ENCODE measurements around the gene DARS1. TPM values are rescaled to one million over a fixed set of nuclear protein-coding genes. Genes with fewer than 3 reads are reported as not detected.
A peak's percentile ranks its signal among the peaks of the same experiment; 100 is the strongest.

Gene DARS1
- polyA plus RNA-seq, 6 donors from 2014 or later = 143 to 226 (median 172) TPM

- no peaks in the 10 kb centered on the region for H3K9me3 Mint-ChIP-seq
- H3K4me3 Mint-ChIP-seq = no peak overlapping the region
- H3K27me3 Mint-ChIP-seq = no peaks in the 10 kb centered on the region
- ATAC-seq (ENCODE audit: low read depth in 2 of 2) (no peak), DNase-seq (no peak)
- H3K4me1 Mint-ChIP-seq = peaks cover 22 to 37% (median 27%) of the 10 kb centered on the region in 3 donors
- no peaks in the 10 kb centered on the region for H3K36me3 Mint-ChIP-seq
- no peak overlapping the region for H3K27ac Mint-ChIP-seq
These were observed 27.8 kb upstream of the DARS1 start for GRCh38 chr2:136013136-136013685.

- no peak for DNase-seq
- ATAC-seq (ENCODE audit: low read depth in 2 of 2) = no peak
- Mint-ChIP-seq H3K4me3 (no peak overlapping the region), H3K27me3 (no peaks in the 10 kb centered on the region), H3K36me3 (no peaks in the 10 kb centered on the region), H3K4me1 (peaks cover 29 to 41% (median 35%) of the 10 kb centered on the region in 3 donors), H3K27ac (peak overlapping the region in 1 of 6 donors; percentile 56), H3K9me3 (no peaks in the 10 kb centered on the region)
These were observed 26.9 kb upstream of the DARS1 start for GRCh38 chr2:136012315-136012714.

- ATAC-seq (ENCODE audit: low read depth in 2 of 2) (no peak), DNase-seq (no peak)
- H3K27ac Mint-ChIP-seq = peak overlapping the region; percentile 93 to 99 (median 99)
- no peaks in the 10 kb centered on the region for H3K9me3 Mint-ChIP-seq
- peaks cover 38 to 50% (median 49%) of the 10 kb centered on the region in 3 donors for H3K4me1 Mint-ChIP-seq
- H3K36me3 Mint-ChIP-seq = no peaks in the 10 kb centered on the region
- H3K27me3 Mint-ChIP-seq = no peaks in the 10 kb centered on the region
- H3K4me3 Mint-ChIP-seq = no peak overlapping the region
These were observed 24.7 kb upstream of the DARS1 start for GRCh38 chr2:136010126-136010525.

- no peaks in the 10 kb centered on the region for H3K36me3 Mint-ChIP-seq
- peak overlapping the region; percentile 93 to 99 (median 99) for H3K27ac Mint-ChIP-seq
- peak overlapping the region; percentile 12 to 80 (median 60) for H3K4me3 Mint-ChIP-seq
- no peaks in the 10 kb centered on the region for H3K27me3 Mint-ChIP-seq
- DNase-seq = peak; percentile 86
- ATAC-seq (ENCODE audit: low read depth in 2 of 2) = peak; percentile 97 to 98
- peaks cover 47 to 64% (median 58%) of the 10 kb centered on the region in 3 donors for H3K4me1 Mint-ChIP-seq
- H3K9me3 Mint-ChIP-seq = peaks cover 0 to 5% (median 0%) of the 10 kb centered on the region in 7 donors
These were observed 22.9 kb upstream of the DARS1 start for GRCh38 chr2:136008205-136008865.

GRCh38 chr2:136006658-136007057 is 21.2 kb upstream of the DARS1 start:
- H3K9me3 Mint-ChIP-seq = peaks cover 0 to 5% (median 0%) of the 10 kb centered on the region in 7 donors
- ATAC-seq (ENCODE audit: low read depth in 2 of 2) = no peak
- H3K27ac Mint-ChIP-seq = peak overlapping the region; percentile 70 to 99 (median 97)
- DNase-seq = no peak
- H3K4me1 Mint-ChIP-seq = peaks cover 49 to 68% (median 56%) of the 10 kb centered on the region in 3 donors
- no peaks in the 10 kb centered on the region for H3K27me3 Mint-ChIP-seq
- H3K4me3 Mint-ChIP-seq = no peak overlapping the region
- no peaks in the 10 kb centered on the region for H3K36me3 Mint-ChIP-seq

GRCh38 chr2:136005462-136006196 is 20.2 kb upstream of the DARS1 start:
- DNase-seq = no peak
- H3K9me3 Mint-ChIP-seq = peaks cover 0 to 5% (median 0%) of the 10 kb centered on the region in 7 donors
- no peak for ATAC-seq (ENCODE audit: low read depth in 2 of 2)
- peaks cover 58 to 78% (median 66%) of the 10 kb centered on the region in 3 donors for H3K4me1 Mint-ChIP-seq
- no peaks in the 10 kb centered on the region for H3K36me3 Mint-ChIP-seq
- no peaks in the 10 kb centered on the region for H3K27me3 Mint-ChIP-seq
- no peak overlapping the region for H3K4me3 Mint-ChIP-seq
- H3K27ac Mint-ChIP-seq = peak overlapping the region; percentile 44 to 93 (median 66)

- DNase-seq (no peak), ATAC-seq (ENCODE audit: low read depth in 2 of 2) (no peak)
- Mint-ChIP-seq H3K4me3 (peak overlapping the region in 3 of 8 donors; percentile 16 to 75 (median 27)), H3K27ac (peak overlapping the region in 3 of 6 donors; percentile 42 to 88 (median 62)), H3K27me3 (no peaks in the 10 kb centered on the region), H3K4me1 (peaks cover 59 to 79% (median 69%) of the 10 kb centered on the region in 3 donors), H3K36me3 (no peaks in the 10 kb centered on the region), H3K9me3 (peaks cover 0 to 5% (median 0%) of the 10 kb centered on the region in 7 donors)
These were observed 19.5 kb upstream of the DARS1 start for GRCh38 chr2:136004965-136005364.

GRCh38 chr2:136001131-136001530 is 15.7 kb upstream of the DARS1 start:
- DNase-seq (no peak), ATAC-seq (ENCODE audit: low read depth in 2 of 2) (no peak)
- H3K4me3 Mint-ChIP-seq = peak overlapping the region in 6 of 8 donors; percentile 6 to 75 (median 49)
- H3K27me3 Mint-ChIP-seq = no peaks in the 10 kb centered on the region
- H3K9me3 Mint-ChIP-seq = peaks cover 0 to 5% (median 0%) of the 10 kb centered on the region in 7 donors
- H3K4me1 Mint-ChIP-seq = peaks cover 58 to 81% (median 67%) of the 10 kb centered on the region in 3 donors
- H3K27ac Mint-ChIP-seq = peak overlapping the region; percentile 88 to 96 (median 90)
- H3K36me3 Mint-ChIP-seq = no peaks in the 10 kb centered on the region

GRCh38 chr2:136000502-136000901 is 15.1 kb upstream of the DARS1 start:
- Mint-ChIP-seq H3K36me3 (no peaks in the 10 kb centered on the region), H3K27ac (peak overlapping the region; percentile 88 to 97 (median 92)), H3K4me1 (peaks cover 61 to 80% (median 67%) of the 10 kb centered on the region in 3 donors), H3K27me3 (no peaks in the 10 kb centered on the region), H3K9me3 (peaks cover 0 to 5% (median 0%) of the 10 kb centered on the region in 7 donors), H3K4me3 (peak overlapping the region; percentile 45 to 86 (median 66))
- peak; percentile 49 for DNase-seq
- ATAC-seq (ENCODE audit: low read depth in 2 of 2) = peak; percentile 42 to 49

GRCh38 chr2:135999899-136000298 is 14.5 kb upstream of the DARS1 start:
- no peaks in the 10 kb centered on the region for H3K27me3 Mint-ChIP-seq
- peak overlapping the region in 5 of 8 donors; percentile 53 to 86 (median 70) for H3K4me3 Mint-ChIP-seq
- DNase-seq (no peak), ATAC-seq (ENCODE audit: low read depth in 2 of 2) (no peak)
- peak overlapping the region; percentile 18 to 97 (median 90) for H3K27ac Mint-ChIP-seq
- peaks cover 0 to 5% (median 0%) of the 10 kb centered on the region in 7 donors for H3K9me3 Mint-ChIP-seq
- no peaks in the 10 kb centered on the region for H3K36me3 Mint-ChIP-seq
- H3K4me1 Mint-ChIP-seq = peaks cover 59 to 78% (median 65%) of the 10 kb centered on the region in 3 donors

- H3K4me3 Mint-ChIP-seq = peak overlapping the region in 7 of 8 donors; percentile 69 to 85 (median 78)
- peaks cover 52 to 68% (median 57%) of the 10 kb centered on the region in 3 donors for H3K4me1 Mint-ChIP-seq
These were observed 13.5 kb upstream of the DARS1 start for GRCh38 chr2:135998879-135999278.

GRCh38 chr2:135997380-135997779 is 12.0 kb upstream of the DARS1 start:
- no peaks in the 10 kb centered on the region for H3K9me3 Mint-ChIP-seq
- peak overlapping the region; percentile 87 to 98 (median 94) for H3K27ac Mint-ChIP-seq
- peak; percentile 58 for DNase-seq
- ATAC-seq (ENCODE audit: low read depth in 2 of 2) = peak; percentile 90 to 95
- no peaks in the 10 kb centered on the region for H3K27me3 Mint-ChIP-seq
- no peaks in the 10 kb centered on the region for H3K36me3 Mint-ChIP-seq
- peak overlapping the region; percentile 65 to 85 (median 76) for H3K4me3 Mint-ChIP-seq
- H3K4me1 Mint-ChIP-seq = peaks cover 48 to 64% (median 50%) of the 10 kb centered on the region in 3 donors

More at GRCh38 chr2:135998879-135999278, 13.5 kb upstream of the DARS1 start:
- DNase-seq = no peak
- Mint-ChIP-seq H3K27ac (peak overlapping the region; percentile 88 to 98 (median 94)), H3K36me3 (no peaks in the 10 kb centered on the region), H3K27me3 (no peaks in the 10 kb centered on the region), H3K9me3 (peaks cover 0 to 3% (median 0%) of the 10 kb centered on the region in 7 donors)
- no peak for ATAC-seq (ENCODE audit: low read depth in 2 of 2)

- Mint-ChIP-seq H3K36me3 (no peaks in the 10 kb centered on the region), H3K27ac (peak overlapping the region in 5 of 6 donors; percentile 41 to 95 (median 84)), H3K4me1 (peaks cover 39 to 53% (median 39%) of the 10 kb centered on the region in 3 donors), H3K4me3 (peak overlapping the region in 1 of 8 donors; percentile 29), H3K9me3 (no peaks in the 10 kb centered on the region), H3K27me3 (no peaks in the 10 kb centered on the region)
- no peak for DNase-seq
- ATAC-seq (ENCODE audit: low read depth in 2 of 2) = no peak
These were observed 10.9 kb upstream of the DARS1 start for GRCh38 chr2:135996304-135996703.

Measured in naive B cell (primary cell).